Osteoblast (primary cell): ENCODE results near the gene DIP2C. TPM values are rescaled to one million over a fixed set of nuclear protein-coding genes. Genes with fewer than 3 reads are reported as not detected.

Source experiments
- DNase-seq: peaks from one replicate; pipeline ENCODE4 v3.0.0; 2011; ENCODE audit warnings: low spot score, mixed read lengths; ENCODE audit not compliant: insufficient read length; ENCODE audit errors: missing footprints
- H2AFZ ChIP-seq: 2 replicates; pipeline ENCODE4 v1.6.0; 2011; ENCODE audit warnings: mild to moderate bottlenecking, low read length
- H3K27ac ChIP-seq: 2 replicates; pipeline ENCODE4 v1.5.1; 2011; ENCODE audit warnings: mild to moderate bottlenecking, low read depth, low read length, moderate library complexity
- H3K27me3 ChIP-seq: 2 replicates; pipeline ENCODE4 v1.6.0; 2012; ENCODE audit warnings: mild to moderate bottlenecking, control low read depth, inconsistent platforms, low read length, moderate library complexity; ENCODE audit not compliant: insufficient read depth
- H3K36me3 ChIP-seq: 2 replicates; pipeline ENCODE4 v1.5.1; 2011; ENCODE audit warnings: mild to moderate bottlenecking, low read length, control low read depth, moderate library complexity; ENCODE audit not compliant: insufficient read depth
- H3K4me1 ChIP-seq: 2 replicates; pipeline ENCODE4 v1.5.1; 2011; ENCODE audit warnings: mild to moderate bottlenecking, low read length, control low read depth, moderate library complexity; ENCODE audit not compliant: insufficient read depth
- H3K4me2 ChIP-seq: 2 replicates; pipeline ENCODE4 v1.6.0; 2011; ENCODE audit warnings: mild to moderate bottlenecking, low read length; ENCODE audit not compliant: insufficient read depth
- H3K4me3 ChIP-seq: fragments of 200-600 bp; sonication (generic); 3 replicates; pipeline ENCODE4 v1.5.1; 2012; ENCODE audit warnings: mild to moderate bottlenecking, low read length, inconsistent platforms; ENCODE audit not compliant: insufficient read depth
- H3K79me2 ChIP-seq: 2 replicates; pipeline ENCODE4 v1.6.0; 2012; ENCODE audit warnings: mild to moderate bottlenecking, low read length, control low read depth, inconsistent platforms; ENCODE audit not compliant: insufficient read depth
- H3K9me3 ChIP-seq: 2 replicates; pipeline ENCODE4 v1.5.1; 2011; ENCODE audit warnings: low read depth, low read length, control low read depth
- H4K20me1 ChIP-seq: 2 replicates; pipeline ENCODE4 v1.6.0; 2012; ENCODE audit warnings: mild to moderate bottlenecking, low read length, control low read depth; ENCODE audit not compliant: insufficient read depth
- total RNA-seq: library from RNA; depleted of rRNA; stranded (reverse); fragments of >200 nt; gene quantifications from 2 replicates; pipeline ENCODE4 v1.2.3, GENCODE V29; 2012
- TF ChIP-seq, protein P1 (sequence below): IDR thresholded peaks from 2 replicates; pipeline ENCODE4 v1.5.1; 2011; ENCODE audit warnings: mild to moderate bottlenecking, low read depth, low read length, moderate library complexity; ENCODE audit errors: extremely low read depth

The DIP2C gene
- total RNA-seq, 1 donor, result 36.9 TPM

DNA sequence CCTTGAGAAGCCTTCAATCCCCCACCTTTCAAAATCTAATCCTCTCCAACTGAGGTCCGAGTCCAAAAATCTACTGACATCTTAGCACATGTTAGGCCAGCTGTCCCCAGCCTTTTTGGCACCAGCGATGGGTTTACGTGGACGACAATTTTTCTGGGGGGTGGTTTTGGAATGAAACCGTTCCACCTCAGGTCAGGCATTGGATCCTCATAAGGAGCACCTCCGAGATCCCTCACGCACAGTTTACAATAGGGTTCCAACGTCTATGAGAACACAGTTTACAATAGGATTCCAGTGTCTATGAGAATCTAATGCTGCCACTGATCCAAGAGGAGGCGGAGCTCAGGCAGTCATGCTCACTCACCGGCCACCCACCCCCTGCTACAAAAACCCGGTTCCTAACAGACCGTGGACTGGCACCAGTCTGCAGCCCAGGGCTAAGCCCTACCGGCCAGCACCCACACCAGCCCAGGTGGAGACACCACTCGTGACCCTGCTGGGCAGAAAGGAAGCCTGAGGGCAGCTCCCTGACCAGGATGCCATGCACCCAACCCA lies 107.6 kb downstream of the DIP2C start:
- peaks cover 80% of the 10 kb centered on the region for H4K20me1 ChIP-seq
- no peaks in the 10 kb centered on the region for H3K36me3 ChIP-seq
- no peaks in the 10 kb centered on the region for H3K27me3 ChIP-seq
- H3K4me2 ChIP-seq, result no peak overlapping the region
- peak overlapping the region; percentile 65 for H3K27ac ChIP-seq
- H3K79me2 ChIP-seq, result peaks cover 94% of the 10 kb centered on the region
- TF ChIP-seq, protein P1, sequence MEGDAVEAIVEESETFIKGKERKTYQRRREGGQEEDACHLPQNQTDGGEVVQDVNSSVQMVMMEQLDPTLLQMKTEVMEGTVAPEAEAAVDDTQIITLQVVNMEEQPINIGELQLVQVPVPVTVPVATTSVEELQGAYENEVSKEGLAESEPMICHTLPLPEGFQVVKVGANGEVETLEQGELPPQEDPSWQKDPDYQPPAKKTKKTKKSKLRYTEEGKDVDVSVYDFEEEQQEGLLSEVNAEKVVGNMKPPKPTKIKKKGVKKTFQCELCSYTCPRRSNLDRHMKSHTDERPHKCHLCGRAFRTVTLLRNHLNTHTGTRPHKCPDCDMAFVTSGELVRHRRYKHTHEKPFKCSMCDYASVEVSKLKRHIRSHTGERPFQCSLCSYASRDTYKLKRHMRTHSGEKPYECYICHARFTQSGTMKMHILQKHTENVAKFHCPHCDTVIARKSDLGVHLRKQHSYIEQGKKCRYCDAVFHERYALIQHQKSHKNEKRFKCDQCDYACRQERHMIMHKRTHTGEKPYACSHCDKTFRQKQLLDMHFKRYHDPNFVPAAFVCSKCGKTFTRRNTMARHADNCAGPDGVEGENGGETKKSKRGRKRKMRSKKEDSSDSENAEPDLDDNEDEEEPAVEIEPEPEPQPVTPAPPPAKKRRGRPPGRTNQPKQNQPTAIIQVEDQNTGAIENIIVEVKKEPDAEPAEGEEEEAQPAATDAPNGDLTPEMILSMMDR, result no peak
- H3K9me3 ChIP-seq, result no peaks in the 10 kb centered on the region
- no peak overlapping the region for H2AFZ ChIP-seq
- H3K4me3 ChIP-seq, result no peak overlapping the region
- DNase-seq, result peak; percentile 38
- H3K4me1 ChIP-seq, result peaks cover 19% of the 10 kb centered on the region

DNA sequence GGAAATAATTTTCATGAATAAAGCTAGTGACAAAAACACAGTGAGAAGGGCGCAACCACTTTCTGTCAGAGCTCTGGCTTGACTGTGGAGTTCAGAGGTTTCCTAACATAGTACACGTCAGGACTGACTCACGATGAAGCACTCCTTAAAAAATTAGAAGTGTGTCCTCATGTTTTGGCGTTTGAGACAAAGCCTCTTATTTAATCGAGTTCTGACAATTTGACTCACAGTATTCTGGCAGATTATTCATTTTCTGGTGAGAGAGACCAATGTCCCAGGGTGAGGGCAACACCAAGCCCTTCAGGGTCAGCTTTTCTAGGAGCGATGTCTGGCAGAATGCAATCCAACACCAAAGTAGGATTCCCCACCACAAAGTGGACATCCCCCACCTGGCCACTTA lies 108.7 kb downstream of the DIP2C start:
- peak; percentile 95 for DNase-seq

DNA sequence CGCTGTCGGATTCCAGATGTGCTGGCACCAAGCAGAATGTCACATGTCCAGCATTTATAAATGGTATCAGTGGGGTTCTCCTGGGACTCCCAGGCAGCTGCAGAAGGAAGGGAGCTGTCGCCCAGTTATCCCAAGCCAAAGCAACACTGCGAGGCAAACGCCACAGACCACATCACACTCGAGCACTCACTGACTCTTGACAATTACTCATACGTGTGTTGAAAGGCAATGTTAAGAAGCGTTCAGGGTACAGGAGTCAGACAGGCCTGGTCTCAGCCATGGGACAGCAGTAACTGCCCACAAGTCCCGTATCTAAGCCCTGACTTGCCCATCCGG lies 113.4 kb downstream of the DIP2C start:
- TF ChIP-seq, protein P1, result no peak
- peaks cover 13% of the 10 kb centered on the region for H3K4me1 ChIP-seq
- no peaks in the 10 kb centered on the region for H3K9me3 ChIP-seq
- peaks cover 70% of the 10 kb centered on the region for H4K20me1 ChIP-seq
- H3K4me2 ChIP-seq, result no peak overlapping the region
- no peaks in the 10 kb centered on the region for H3K27me3 ChIP-seq
- no peaks in the 10 kb centered on the region for H3K36me3 ChIP-seq
- H2AFZ ChIP-seq, result no peak overlapping the region
- no peak overlapping the region for H3K4me3 ChIP-seq
- H3K79me2 ChIP-seq, result peaks cover 95% of the 10 kb centered on the region
- H3K27ac ChIP-seq, result no peak overlapping the region
- DNase-seq, result peak; percentile 84

More for the DNA sequence above, 108.7 kb downstream of the DIP2C start:
- peaks cover 76% of the 10 kb centered on the region for H4K20me1 ChIP-seq
- TF ChIP-seq, protein P1, result no peak
- H3K27me3 ChIP-seq, result no peaks in the 10 kb centered on the region
- peak overlapping the region; percentile 65 for H3K27ac ChIP-seq
- H3K4me2 ChIP-seq, result peak overlapping the region; percentile 47
- H3K9me3 ChIP-seq, result no peaks in the 10 kb centered on the region
- no peaks in the 10 kb centered on the region for H3K36me3 ChIP-seq
- no peak overlapping the region for H3K4me3 ChIP-seq
- peaks cover 21% of the 10 kb centered on the region for H3K4me1 ChIP-seq
- H3K79me2 ChIP-seq, result peaks cover 94% of the 10 kb centered on the region
- no peak overlapping the region for H2AFZ ChIP-seq

DNA sequence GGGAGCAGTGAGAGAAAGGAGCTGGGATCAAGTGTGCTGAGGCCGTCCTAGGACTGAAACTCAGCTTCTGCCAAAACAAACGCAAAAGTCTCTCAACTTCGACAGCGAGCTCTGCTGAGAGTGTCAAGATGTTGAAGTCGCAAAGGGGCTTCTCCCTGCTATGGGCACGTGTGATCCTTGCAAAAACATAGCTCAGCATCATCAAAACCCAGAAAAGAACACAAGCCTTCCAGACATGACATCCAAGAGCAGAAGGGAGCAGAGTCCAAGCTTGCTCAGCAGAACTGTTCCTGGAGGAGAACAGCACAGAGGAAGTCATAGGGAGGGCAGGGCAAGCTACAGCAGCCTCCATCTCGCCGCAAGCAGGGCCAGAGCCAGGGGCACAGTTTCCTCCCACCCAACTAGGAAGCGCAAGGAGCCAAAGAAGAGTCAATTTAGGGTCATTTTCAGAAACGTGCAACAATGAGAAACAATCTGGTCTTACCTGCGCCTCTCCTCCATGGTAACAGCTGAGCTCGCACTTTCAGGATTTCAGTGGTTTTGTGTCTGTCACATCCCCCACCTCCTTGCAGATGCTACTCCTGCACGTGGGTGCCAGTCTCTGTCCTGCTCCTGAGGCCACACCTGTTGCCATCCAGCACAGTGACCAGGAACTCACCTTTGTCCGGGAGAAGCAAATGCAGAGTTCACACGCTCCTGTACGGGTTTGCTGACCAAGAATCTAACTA lies 113.9 kb downstream of the DIP2C start:
- Histone ChIP-seq H3K79me2 (peaks cover 99% of the 10 kb centered on the region), H3K4me2 (no peak overlapping the region)
- no peak for DNase-seq

More for the DNA sequence above, 113.9 kb downstream of the DIP2C start:
- Histone ChIP-seq H3K4me1 (peaks cover 8% of the 10 kb centered on the region), H3K36me3 (no peaks in the 10 kb centered on the region), H3K27ac (no peak overlapping the region), H3K9me3 (no peaks in the 10 kb centered on the region), H4K20me1 (peaks cover 74% of the 10 kb centered on the region), H3K27me3 (no peaks in the 10 kb centered on the region), H2AFZ (no peak overlapping the region), H3K4me3 (no peak overlapping the region)
- TF ChIP-seq, protein P1, result no peak
